Sigmoid colon (tissue), 4 donors: Measurements from ENCODE around the gene SPAG8.

ENCODE experiments used
- POLR2A ChIP-seq, 2 donors: fragments of 450-650 bp; IDR thresholded peaks; one replicate each; pipeline ENCODE4 v1.6.1; 2016; ENCODE audit warnings: antibody characterized with exemption in 2 of 2, mild to moderate bottlenecking in 2 of 2, moderate library complexity in 2 of 2
- POLR2AphosphoS5 ChIP-seq, 4 donors: sonication (generic); formaldehyde crosslinking; IDR thresholded peaks; one replicate each; pipeline ENCODE4 v1.6.1; 2017; ENCODE audit warnings: antibody characterized with exemption in 4 of 4
- TF ChIP-seq, protein P1 (sequence below), 4 experiments: fragments of 450-650 bp in 3 of 4; fragments of 200-600 bp in 1 of 4; IDR thresholded peaks; one replicate each; pipeline ENCODE4 v1.5.1; 2016 to 2019; ENCODE audit warnings: antibody characterized with exemption in 4 of 4, mild to moderate bottlenecking in 3 of 4, moderate library complexity in 2 of 4

DNA sequence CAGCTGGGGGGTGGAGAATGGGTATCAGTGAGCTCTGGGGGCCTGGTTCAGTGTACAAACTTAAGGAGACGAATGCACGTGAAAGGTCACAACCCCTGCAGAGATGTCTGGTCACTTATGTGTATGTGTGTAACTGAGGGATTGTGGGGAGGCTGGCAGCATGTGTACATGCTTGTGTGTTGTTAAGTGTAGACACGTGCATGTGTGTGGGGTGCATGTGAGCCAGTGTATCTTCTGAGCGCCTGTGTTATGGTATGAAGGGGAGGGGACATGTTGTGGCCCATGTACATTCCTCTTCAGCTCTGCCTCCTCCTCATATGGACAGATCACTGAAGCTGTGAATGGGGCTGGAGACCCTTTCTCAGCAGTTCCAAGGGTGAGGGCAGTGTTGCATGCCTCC lies 19.0 kb upstream of the SPAG8 start:
- TF ChIP-seq, protein P1, sequence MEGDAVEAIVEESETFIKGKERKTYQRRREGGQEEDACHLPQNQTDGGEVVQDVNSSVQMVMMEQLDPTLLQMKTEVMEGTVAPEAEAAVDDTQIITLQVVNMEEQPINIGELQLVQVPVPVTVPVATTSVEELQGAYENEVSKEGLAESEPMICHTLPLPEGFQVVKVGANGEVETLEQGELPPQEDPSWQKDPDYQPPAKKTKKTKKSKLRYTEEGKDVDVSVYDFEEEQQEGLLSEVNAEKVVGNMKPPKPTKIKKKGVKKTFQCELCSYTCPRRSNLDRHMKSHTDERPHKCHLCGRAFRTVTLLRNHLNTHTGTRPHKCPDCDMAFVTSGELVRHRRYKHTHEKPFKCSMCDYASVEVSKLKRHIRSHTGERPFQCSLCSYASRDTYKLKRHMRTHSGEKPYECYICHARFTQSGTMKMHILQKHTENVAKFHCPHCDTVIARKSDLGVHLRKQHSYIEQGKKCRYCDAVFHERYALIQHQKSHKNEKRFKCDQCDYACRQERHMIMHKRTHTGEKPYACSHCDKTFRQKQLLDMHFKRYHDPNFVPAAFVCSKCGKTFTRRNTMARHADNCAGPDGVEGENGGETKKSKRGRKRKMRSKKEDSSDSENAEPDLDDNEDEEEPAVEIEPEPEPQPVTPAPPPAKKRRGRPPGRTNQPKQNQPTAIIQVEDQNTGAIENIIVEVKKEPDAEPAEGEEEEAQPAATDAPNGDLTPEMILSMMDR (IDR thresholded peaks at IDR 0.05), result no peak
- TF ChIP-seq POLR2A (IDR thresholded peaks at IDR 0.05) (no peak), POLR2AphosphoS5 (IDR thresholded peaks at IDR 0.05) (no peak)
